Fibroblast of the aortic adventitia (primary cell): ENCODE data around the gene RAB27A. TPM values are rescaled to one million over a fixed set of nuclear protein-coding genes. Genes with fewer than 3 reads are reported as not detected.
A peak's percentile ranks its signal among the peaks of the same experiment; 100 is the strongest.

ENCODE experiments used
- DNase-seq: peaks from one replicate; pipeline ENCODE4 v3.0.0-alpha.2; 2010; ENCODE audit warnings: low read depth
- H3K4me3 ChIP-seq: 2 replicates; pipeline ENCODE4 v1.5.1; 2011; ENCODE audit warnings: low read depth, mild to moderate bottlenecking, control low read depth, low read length, moderate library complexity
- CTCF ChIP-seq: IDR thresholded peaks from 2 replicates; pipeline ENCODE4 v1.5.1; 2011; ENCODE audit warnings: mild to moderate bottlenecking, low read length, control low read depth, inconsistent platforms; ENCODE audit not compliant: insufficient read depth
- total RNA-seq: library from RNA; depleted of rRNA; stranded (reverse); fragments of >200 nt; gene quantifications from 2 replicates; pipeline ENCODE4 v1.2.3, GENCODE V29; 2012; ENCODE audit warnings: low replicate concordance

Gene RAB27A
- total RNA-seq, 1 donor, result 9.9 TPM

- peak; percentile 55 for DNase-seq
- no peak for TF ChIP-seq CTCF
- no peak overlapping the region for H3K4me3 ChIP-seq
These were observed 47.7 kb downstream of the RAB27A start for GRCh38 chr15:55241891-55242290.

- no peak overlapping the region for H3K4me3 ChIP-seq
- DNase-seq, result no peak
- no peak for TF ChIP-seq CTCF
These were observed 48.4 kb downstream of the RAB27A start for GRCh38 chr15:55241186-55241585.

GRCh38 chr15:55240125-55240760 is 49.4 kb downstream of the RAB27A start:
- H3K4me3 ChIP-seq, result no peak overlapping the region
- TF ChIP-seq CTCF, result no peak
- DNase-seq, result no peak

GRCh38 chr15:55239440-55240124 is 50.0 kb downstream of the RAB27A start:
- no peak for DNase-seq
- H3K4me3 ChIP-seq, result no peak overlapping the region
- no peak for TF ChIP-seq CTCF

- TF ChIP-seq CTCF, result no peak
- no peak overlapping the region for H3K4me3 ChIP-seq
- no peak for DNase-seq
These were observed 50.7 kb downstream of the RAB27A start for GRCh38 chr15:55238877-55239276.

- peak; percentile 12 for DNase-seq
- no peak overlapping the region for H3K4me3 ChIP-seq
- TF ChIP-seq CTCF, result no peak
These were observed 52.1 kb downstream of the RAB27A start for GRCh38 chr15:55237219-55238130.
